IMR-90 (cell line): ENCODE measurements around the gene CYB5D1. TPM values are rescaled to one million over a fixed set of nuclear protein-coding genes. Genes with fewer than 3 reads are reported as not detected.

Source experiments
- ATAC-seq: fragments of 200-7000 bp; cut with Tn5 transposase; 2 replicates; pipeline ENCODE4 v1.9.1; 2020; ENCODE audit warnings: low read depth, mild to moderate bottlenecking, moderate library complexity
- BruUV-seq: library from RNA; stranded (reverse); fragments of 400-500 nt; replicated peaks from 2 replicates; lab custom pipeline; 2021; lab: Mats Ljungman, UMichigan
- CTCF ChIA-PET: fragments of 300-600 bp; formaldehyde crosslinking; extraction: SDS; loops from one replicate; lab custom pipeline; 2021; ENCODE audit warnings: antibody characterized with exemption; lab: Yijun Ruan, JAX
- POLR2A ChIA-PET: fragments of 300-600 bp; sonication (Branson Sonifier 250); formaldehyde crosslinking; loops from one replicate; lab custom pipeline; 2022; ENCODE audit warnings: antibody characterized with exemption; ENCODE audit not compliant: unreplicated experiment; lab: Charles Lee
- DNase-seq: peaks from one replicate; pipeline ENCODE4 v3.0.0; 2013
- H2AFZ ChIP-seq: replicated peaks from 2 replicates; pipeline ENCODE3; 2013; ENCODE audit warnings: low read length, mild to moderate bottlenecking; ENCODE audit not compliant: poor library complexity
- H2AK5ac ChIP-seq: 2 replicates; pipeline ENCODE4 v1.6.1; 2013; ENCODE audit warnings: low read depth, low read length, inconsistent platforms
- H2AK9ac ChIP-seq: replicated peaks from 2 replicates; pipeline ENCODE3; 2013; ENCODE audit warnings: mild to moderate bottlenecking, low read depth, low read length, moderate library complexity; ENCODE audit not compliant: poor library complexity
- H2BK120ac ChIP-seq: 2 replicates; pipeline ENCODE4 v1.6.1; 2013; ENCODE audit warnings: low read depth, low read length, inconsistent platforms
- H2BK15ac ChIP-seq: 3 replicates; pipeline ENCODE4 v1.6.1; 2013; ENCODE audit warnings: low read depth, low read length, inconsistent platforms
- H2BK20ac ChIP-seq: 2 replicates; pipeline ENCODE4 v1.6.1; 2013; ENCODE audit warnings: low read depth, mild to moderate bottlenecking, inconsistent platforms, low read length, moderate library complexity
- H2BK5ac ChIP-seq: 2 replicates; pipeline ENCODE4 v1.6.1; 2013; ENCODE audit warnings: mild to moderate bottlenecking, low read depth, low read length, inconsistent platforms; ENCODE audit not compliant: poor library complexity, severe bottlenecking
- H3K14ac ChIP-seq: replicated peaks from 2 replicates; pipeline ENCODE4 v1.6.1; 2013; ENCODE audit warnings: low read depth, low read length, inconsistent platforms
- H3K18ac ChIP-seq: 2 replicates; pipeline ENCODE4 v1.6.1; 2013; ENCODE audit warnings: low read depth, low read length, control low read depth
- H3K23ac ChIP-seq: 2 replicates; pipeline ENCODE4 v1.6.1; 2013; ENCODE audit warnings: low read depth, low read length, inconsistent platforms
- H3K27ac ChIP-seq: 2 replicates; pipeline ENCODE4 v1.5.1; 2013; ENCODE audit warnings: mild to moderate bottlenecking, control low read depth, low read length; ENCODE audit not compliant: insufficient read depth
- H3K27me3 ChIP-seq: 2 replicates; pipeline ENCODE4 v1.6.1; 2013; ENCODE audit warnings: low read length; ENCODE audit not compliant: control insufficient read depth, insufficient read depth
- H3K36me3 ChIP-seq: 2 replicates; pipeline ENCODE4 v1.6.1; 2013; ENCODE audit warnings: low read length, mixed read lengths; ENCODE audit not compliant: control insufficient read depth, insufficient read depth
- H3K4ac ChIP-seq: 2 replicates; pipeline ENCODE4 v1.6.1; 2013; ENCODE audit warnings: low read depth, low read length, inconsistent platforms
- H3K4me1 ChIP-seq: 2 replicates; pipeline ENCODE4 v1.6.1; 2013; ENCODE audit warnings: low read length, mixed read lengths; ENCODE audit not compliant: control insufficient read depth, insufficient read depth
- H3K4me2 ChIP-seq: 2 replicates; pipeline ENCODE4 v1.6.1; 2013; ENCODE audit warnings: low read depth, mild to moderate bottlenecking, control low read depth, low read length, moderate library complexity
- H3K4me3 ChIP-seq: 2 replicates; pipeline ENCODE4 v1.5.1; 2013; ENCODE audit warnings: low read depth, mild to moderate bottlenecking, control low read depth, low read length, moderate library complexity; ENCODE audit not compliant: insufficient read depth
- H3K56ac ChIP-seq: 2 replicates; pipeline ENCODE4 v1.6.1; 2013; ENCODE audit warnings: low read length, inconsistent platforms; ENCODE audit not compliant: insufficient read depth; ENCODE audit errors: extremely low read depth
- H3K79me1 ChIP-seq, 2 experiments: 2 replicates each; pipeline ENCODE4 v1.6.1; 2013; ENCODE audit warnings: low read length in 2 of 2, inconsistent platforms in 1 of 2, low read depth in 1 of 2
- H3K9ac ChIP-seq: 2 replicates; pipeline ENCODE4 v1.6.1; 2013; ENCODE audit warnings: low read depth, low read length, control low read depth
- H3K9me1 ChIP-seq: 2 replicates; pipeline ENCODE4 v1.6.1; 2013; ENCODE audit warnings: low read length, inconsistent platforms; ENCODE audit not compliant: insufficient read depth
- H3K9me3 ChIP-seq: 2 replicates; pipeline ENCODE4 v1.6.1; 2013; ENCODE audit warnings: low read length; ENCODE audit not compliant: control insufficient read depth, insufficient read depth
- H4K20me1 ChIP-seq: 2 replicates; pipeline ENCODE4 v1.6.1; 2013; ENCODE audit warnings: low read length, inconsistent platforms; ENCODE audit not compliant: insufficient read depth
- H4K5ac ChIP-seq: 2 replicates; pipeline ENCODE4 v1.6.1; 2013; ENCODE audit warnings: mild to moderate bottlenecking, low read depth, low read length, control low read depth
- H4K8ac ChIP-seq, 2 experiments: 2 replicates each; pipeline ENCODE4 v1.6.1; 2013; ENCODE audit warnings: low read depth in 2 of 2, low read length in 2 of 2, control low read depth in 1 of 2, inconsistent platforms in 1 of 2
- H4K91ac ChIP-seq: 2 replicates; pipeline ENCODE4 v1.6.1; 2013; ENCODE audit warnings: low read depth, low read length, inconsistent platforms; ENCODE audit not compliant: insufficient read depth
- BHLHE40 ChIP-seq: fragments of 150-350 bp; IDR thresholded peaks from 2 replicates; pipeline ENCODE4 v1.6.1; 2016; ENCODE audit warnings: mild to moderate bottlenecking, low read depth, low read length
- CEBPB ChIP-seq: IDR thresholded peaks from 2 replicates; pipeline ENCODE4 v1.6.1; 2012; ENCODE audit warnings: low read depth, low read length, improper control_type of control experiment
- CHD1 ChIP-seq: IDR thresholded peaks from 2 replicates; pipeline ENCODE4 v1.6.1; 2012; ENCODE audit warnings: low read depth, low read length, improper control_type of control experiment
- ELK1 ChIP-seq: fragments of 150-350 bp; IDR thresholded peaks from 2 replicates; pipeline ENCODE4 v1.6.1; 2016; ENCODE audit warnings: low read depth, mild to moderate bottlenecking, low read length, moderate library complexity, borderline replicate concordance
- FOS ChIP-seq: fragments of 150-350 bp; IDR thresholded peaks from 2 replicates; pipeline ENCODE4 v1.6.1; 2016; ENCODE audit warnings: low read depth, low read length
- MAFK ChIP-seq: IDR thresholded peaks from 2 replicates; pipeline ENCODE4 v1.6.1; 2012; ENCODE audit warnings: low read depth, low read length, improper control_type of control experiment
- MAZ ChIP-seq: IDR thresholded peaks from 2 replicates; pipeline ENCODE4 v1.6.1; 2012; ENCODE audit warnings: low read depth, mild to moderate bottlenecking, low read length, improper control_type of control experiment, moderate library complexity, borderline replicate concordance
- MXI1 ChIP-seq: IDR thresholded peaks from 2 replicates; pipeline ENCODE4 v1.6.1; 2012; ENCODE audit warnings: low read depth, mild to moderate bottlenecking, low read length, moderate library complexity, borderline replicate concordance
- NFE2L2 ChIP-seq: fragments of 150-350 bp; IDR thresholded peaks from 2 replicates; pipeline ENCODE4 v1.6.1; 2016; ENCODE audit warnings: low read depth, mild to moderate bottlenecking, low read length
- RAD21 ChIP-seq: IDR thresholded peaks from 2 replicates; pipeline ENCODE4 v1.6.1; 2012; ENCODE audit warnings: low read length, improper control_type of control experiment
- RCOR1 ChIP-seq: IDR thresholded peaks from 2 replicates; pipeline ENCODE4 v1.6.1; 2012; ENCODE audit warnings: mild to moderate bottlenecking, low read length, improper control_type of control experiment; ENCODE audit not compliant: insufficient replicate concordance
- RFX5 ChIP-seq: IDR thresholded peaks from 2 replicates; pipeline ENCODE4 v1.8.0; 2012; ENCODE audit warnings: low read depth, mild to moderate bottlenecking, low read length, moderate library complexity
- SMC3 ChIP-seq: fragments of 150-350 bp; IDR thresholded peaks from 2 replicates; pipeline ENCODE4 v1.6.1; 2016; ENCODE audit warnings: low read depth, mild to moderate bottlenecking, antibody characterized with exemption, low read length, moderate library complexity
- USF2 ChIP-seq: fragments of 150-350 bp; IDR thresholded peaks from 2 replicates; pipeline ENCODE4 v1.6.1; 2017; ENCODE audit warnings: mild to moderate bottlenecking, antibody characterized with exemption, low read length, low read depth
- WGBS, 2 experiments: methylation state at CpG; one replicate each; pipeline versions ENCODE4 v1.1.5 to v1.1.7; 2013; ENCODE audit warnings: missing lambda C conversion rate in 2 of 2; ENCODE audit not compliant: insufficient read length in 1 of 2; ENCODE audit errors: extremely low coverage in 2 of 2; 5-methylcytosine and 5-hydroxymethylcytosine counted together
- dilution Hi-C: fragments of 300-500 bp; cut with HindIII; formaldehyde crosslinking; loops from one replicate; pipeline ENCODE4 v1.14.3; 2018; ENCODE audit warnings: low sequenced_read_pairs; ENCODE audit not compliant: unreplicated experiment
- in situ Hi-C: fragments of 300-500 bp; cut with MboI; formaldehyde crosslinking; loops from 3 replicates; pipeline ENCODE4 v1.14.3; 2019; ENCODE audit warnings: low sequenced_read_pairs, inconsistent platforms, mixed read lengths
- intact Hi-C: fragments of 100-400 bp; cut with micrococcal nuclease; formaldehyde crosslinking; loops from 2 replicates; pipeline ENCODE4 v1.10.0; 2022
- polyA plus RNA-seq, 3 experiments: library from polyadenylated mRNA; depleted of rRNA; stranded (reverse); fragments of >200 nt; gene quantifications; 2 replicates each; pipeline ENCODE4 v1.2.3, GENCODE V29; 2012; ENCODE audit warnings: low replicate concordance in 1 of 3
- total RNA-seq: library from RNA; depleted of rRNA; stranded (reverse); fragments of >200 nt; gene quantifications from 2 replicates; pipeline ENCODE4 v1.2.3, GENCODE V29; 2012

CYB5D1 gene
- total and polyA plus RNA-seq, 2 of the 4 experiments (the other 2 are of a cell fraction): 8.8 to 10.8 TPM

GRCh38 chr17:7848739-7849129 is 9.1 kb upstream of the CYB5D1 start:
- intact Hi-C loops (no loop called here), in situ Hi-C loops (no loop called here), dilution Hi-C loops (no loop called here)
- Histone ChIP-seq H3K14ac (no peak overlapping the region), H3K4me3 (no peak overlapping the region), H3K27me3 (no peaks in the 10 kb centered on the region), H3K23ac (no peak overlapping the region), H3K4me2 (no peak overlapping the region), H3K4ac (no peak overlapping the region), H3K79me1 (peaks cover 14 to 44% of the 10 kb centered on the region in 2 experiments), H3K9ac (no peak overlapping the region), H2AK9ac (no peak overlapping the region), H3K18ac (no peak overlapping the region), H2BK5ac (no peak overlapping the region), H4K8ac (no peak overlapping the region), H2AFZ (no peak overlapping the region), H2BK15ac (no peak overlapping the region), H4K20me1 (peaks cover 50% of the 10 kb centered on the region), H2AK5ac (no peak overlapping the region), H3K9me1 (no peaks in the 10 kb centered on the region), H2BK120ac (no peak overlapping the region), H3K56ac (no peak overlapping the region), H3K36me3 (peaks cover 65% of the 10 kb centered on the region), H3K4me1 (peaks cover 7% of the 10 kb centered on the region), H4K5ac (no peak overlapping the region), H3K9me3 (no peaks in the 10 kb centered on the region), H3K27ac (no peak overlapping the region), H2BK20ac (no peak overlapping the region), H4K91ac (no peak overlapping the region)
- CTCF ChIA-PET: no interaction called here
- ATAC-seq (no peak), DNase-seq (no peak)
- TF ChIP-seq USF2 (no peak), RAD21 (no peak), CHD1 (no peak), NFE2L2 (no peak), BHLHE40 (no peak), ELK1 (no peak), SMC3 (no peak), CEBPB (no peak), MXI1 (no peak), FOS (no peak), MAZ (no peak), MAFK (no peak), RCOR1 (no peak), RFX5 (no peak)
- POLR2A ChIA-PET: no interaction called here
- BruUV-seq: no TSS peak
- WGBS, 2 experiments: 90% methylated on average over 8 of the region's 21 CpGs; no CpG with 5 or more reads in 1 of the 2 experiments
